ENCODE measurements around the gene PLAAT5. TPM values are rescaled to one million over a fixed set of nuclear protein-coding genes. Genes with fewer than 3 reads are reported as not detected.
"Not testable (repeated sequence)": the region's sequence is repeated elsewhere in the genome, so short reads cannot be mapped to it uniquely, and the experiment has no call there.

PLAAT5 gene
- total RNA-seq, 1 donor from 2014 or later: 0.10 TPM

DNA sequence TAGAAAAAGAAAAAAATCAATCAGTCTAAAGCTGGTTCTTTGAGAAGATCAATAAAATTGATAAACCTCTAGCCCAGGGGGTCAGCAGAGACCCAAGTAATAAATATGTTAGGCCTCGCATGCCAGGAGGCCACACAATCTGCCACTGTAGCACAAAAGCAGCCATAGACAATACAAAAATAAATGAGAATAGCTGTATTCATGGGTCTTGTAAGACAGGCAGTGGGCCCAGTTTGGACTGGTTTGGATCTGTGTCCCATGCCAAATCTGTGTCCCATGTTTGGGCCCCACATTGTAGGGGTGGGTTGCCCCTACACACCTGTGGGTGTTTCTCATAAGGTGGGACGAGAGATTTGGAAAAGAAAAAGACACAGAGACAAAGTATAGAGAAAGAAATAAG lies 39.1 kb upstream of the PLAAT5 start:
- Mint-ChIP-seq H3K27ac (ENCODE audit: unreplicated experiment) (no peak overlapping the region), H3K27me3 (ENCODE audit: low read depth) (peaks cover 42% of the 10 kb centered on the region), H3K4me1 (ENCODE audit: low read depth) (peaks cover 3% of the 10 kb centered on the region), H3K4me3 (ENCODE audit: unreplicated experiment) (no peak overlapping the region), H3K36me3 (ENCODE audit: low read depth) (no peaks in the 10 kb centered on the region), H3K9me3 (ENCODE audit: low read depth) (peaks cover 2% of the 10 kb centered on the region)
- TF ChIP-seq, protein P1, sequence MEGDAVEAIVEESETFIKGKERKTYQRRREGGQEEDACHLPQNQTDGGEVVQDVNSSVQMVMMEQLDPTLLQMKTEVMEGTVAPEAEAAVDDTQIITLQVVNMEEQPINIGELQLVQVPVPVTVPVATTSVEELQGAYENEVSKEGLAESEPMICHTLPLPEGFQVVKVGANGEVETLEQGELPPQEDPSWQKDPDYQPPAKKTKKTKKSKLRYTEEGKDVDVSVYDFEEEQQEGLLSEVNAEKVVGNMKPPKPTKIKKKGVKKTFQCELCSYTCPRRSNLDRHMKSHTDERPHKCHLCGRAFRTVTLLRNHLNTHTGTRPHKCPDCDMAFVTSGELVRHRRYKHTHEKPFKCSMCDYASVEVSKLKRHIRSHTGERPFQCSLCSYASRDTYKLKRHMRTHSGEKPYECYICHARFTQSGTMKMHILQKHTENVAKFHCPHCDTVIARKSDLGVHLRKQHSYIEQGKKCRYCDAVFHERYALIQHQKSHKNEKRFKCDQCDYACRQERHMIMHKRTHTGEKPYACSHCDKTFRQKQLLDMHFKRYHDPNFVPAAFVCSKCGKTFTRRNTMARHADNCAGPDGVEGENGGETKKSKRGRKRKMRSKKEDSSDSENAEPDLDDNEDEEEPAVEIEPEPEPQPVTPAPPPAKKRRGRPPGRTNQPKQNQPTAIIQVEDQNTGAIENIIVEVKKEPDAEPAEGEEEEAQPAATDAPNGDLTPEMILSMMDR (IDR thresholded peaks at IDR 0.05): no peak
- no peak for DNase-seq (ENCODE audit: low spot score)

DNA sequence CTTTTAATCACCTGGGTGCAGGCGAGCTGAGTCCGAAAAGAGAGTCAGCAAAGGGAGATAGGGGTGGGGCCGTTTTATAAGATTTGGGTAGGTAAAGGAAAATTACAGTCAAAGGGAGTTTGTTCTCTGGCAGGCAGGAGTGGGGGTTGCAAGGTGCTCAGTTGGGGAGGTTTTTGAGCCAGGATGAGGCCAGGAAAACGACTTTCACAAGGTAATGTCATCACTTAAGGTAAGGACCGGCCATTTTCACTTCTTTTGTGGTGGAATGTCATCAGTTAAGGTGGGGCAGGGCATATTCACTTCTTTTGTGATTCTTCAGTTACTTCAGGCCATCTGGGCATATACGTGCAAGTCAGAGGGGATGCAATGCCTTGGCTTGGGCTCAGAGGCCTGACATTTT lies 38.4 kb upstream of the PLAAT5 start:
- H3K9me3 Mint-ChIP-seq (ENCODE audit: low read depth); H3K36me3 Mint-ChIP-seq (ENCODE audit: low read depth); H3K4me1 Mint-ChIP-seq (ENCODE audit: low read depth); DNase-seq (ENCODE audit: low spot score); H3K4me3 Mint-ChIP-seq (ENCODE audit: unreplicated experiment); H3K27ac Mint-ChIP-seq (ENCODE audit: unreplicated experiment): not testable (repeated sequence)
- H3K27me3 Mint-ChIP-seq (ENCODE audit: low read depth): peaks cover 43% of the 10 kb centered on the region

DNA sequence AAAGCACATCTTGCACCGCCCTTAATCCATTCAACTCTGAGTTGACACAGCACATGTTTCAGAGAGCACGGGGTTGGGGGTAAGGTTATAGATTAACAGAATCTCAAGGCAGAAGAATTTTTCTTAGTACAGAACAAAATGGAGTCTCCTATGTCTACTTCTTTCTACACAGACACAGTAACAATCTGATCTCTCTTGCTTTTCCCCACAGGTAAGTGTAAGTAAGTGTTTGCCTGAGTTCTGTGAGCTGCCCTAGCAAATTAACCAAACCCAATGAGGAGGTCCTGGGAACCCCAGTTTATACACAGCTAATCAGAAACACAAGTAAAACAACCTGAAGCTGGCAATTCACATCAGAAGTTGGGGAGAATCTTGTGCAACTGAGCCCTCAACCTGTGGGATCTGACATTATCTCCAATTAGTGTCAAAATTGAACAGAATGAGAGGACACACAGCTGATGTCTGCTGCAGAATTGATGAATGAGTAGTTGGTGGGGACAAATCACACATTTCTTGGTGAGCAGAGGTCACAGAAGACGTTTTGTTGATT lies 37.8 kb upstream of the PLAAT5 start:
- not testable (repeated sequence) for H3K27ac Mint-ChIP-seq (ENCODE audit: unreplicated experiment); H3K4me3 Mint-ChIP-seq (ENCODE audit: unreplicated experiment); H3K4me1 Mint-ChIP-seq (ENCODE audit: low read depth); H3K9me3 Mint-ChIP-seq (ENCODE audit: low read depth); H3K36me3 Mint-ChIP-seq (ENCODE audit: low read depth); DNase-seq (ENCODE audit: low spot score)
- H3K27me3 Mint-ChIP-seq (ENCODE audit: low read depth): peaks cover 43% of the 10 kb centered on the region

DNA sequence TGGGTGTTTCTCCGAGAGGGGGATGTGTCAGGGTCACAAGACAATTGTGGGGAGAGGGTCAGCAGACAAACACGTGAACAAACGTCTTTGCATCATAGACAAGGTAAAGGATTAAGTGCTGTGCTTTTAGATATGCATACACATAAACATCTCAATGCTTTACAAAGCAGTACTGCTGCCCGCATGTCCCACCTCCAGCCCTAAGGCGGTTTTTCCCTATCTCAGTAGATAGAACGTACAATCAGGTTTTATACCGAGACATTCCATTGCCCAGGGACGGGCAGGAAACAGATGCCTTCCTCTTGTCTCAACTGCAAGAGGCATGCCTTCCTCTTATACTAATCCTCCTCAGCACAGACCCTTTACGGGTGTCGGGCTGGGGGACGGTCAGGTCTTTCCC lies 37.2 kb upstream of the PLAAT5 start:
- H3K9me3 Mint-ChIP-seq (ENCODE audit: low read depth); H3K27ac Mint-ChIP-seq (ENCODE audit: unreplicated experiment); H3K4me1 Mint-ChIP-seq (ENCODE audit: low read depth); DNase-seq (ENCODE audit: low spot score); H3K4me3 Mint-ChIP-seq (ENCODE audit: unreplicated experiment); H3K36me3 Mint-ChIP-seq (ENCODE audit: low read depth): not testable (repeated sequence)
- peaks cover 42% of the 10 kb centered on the region for H3K27me3 Mint-ChIP-seq (ENCODE audit: low read depth)

DNA sequence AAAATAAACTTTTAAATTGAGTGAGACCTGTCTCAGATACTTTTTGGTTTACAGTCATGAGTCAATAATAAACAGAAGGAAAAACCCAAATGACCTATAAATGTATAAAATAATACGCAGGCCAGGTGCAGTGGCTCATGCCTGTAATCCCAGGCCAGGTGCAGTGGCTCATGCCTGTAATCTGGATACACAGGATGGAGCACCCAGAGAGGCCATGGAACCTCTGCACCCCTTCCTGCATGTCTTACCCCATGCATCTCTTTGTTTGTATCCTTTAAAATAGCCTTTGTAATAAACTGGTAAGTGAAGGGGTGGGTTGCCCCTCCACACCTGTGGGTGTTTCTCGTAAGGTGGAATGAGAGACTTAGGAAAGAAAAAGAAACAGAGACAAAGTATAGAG lies 36.7 kb upstream of the PLAAT5 start:
- Mint-ChIP-seq H3K4me1 (ENCODE audit: low read depth) (peaks cover 3% of the 10 kb centered on the region), H3K9me3 (ENCODE audit: low read depth) (peaks cover 4% of the 10 kb centered on the region), H3K27me3 (ENCODE audit: low read depth) (peaks cover 41% of the 10 kb centered on the region), H3K36me3 (ENCODE audit: low read depth) (peaks cover 2% of the 10 kb centered on the region), H3K4me3 (ENCODE audit: unreplicated experiment) (no peak overlapping the region), H3K27ac (ENCODE audit: unreplicated experiment) (no peak overlapping the region)
- DNase-seq (ENCODE audit: low spot score): no peak
- TF ChIP-seq, protein P1 (IDR thresholded peaks at IDR 0.05): no peak

DNA sequence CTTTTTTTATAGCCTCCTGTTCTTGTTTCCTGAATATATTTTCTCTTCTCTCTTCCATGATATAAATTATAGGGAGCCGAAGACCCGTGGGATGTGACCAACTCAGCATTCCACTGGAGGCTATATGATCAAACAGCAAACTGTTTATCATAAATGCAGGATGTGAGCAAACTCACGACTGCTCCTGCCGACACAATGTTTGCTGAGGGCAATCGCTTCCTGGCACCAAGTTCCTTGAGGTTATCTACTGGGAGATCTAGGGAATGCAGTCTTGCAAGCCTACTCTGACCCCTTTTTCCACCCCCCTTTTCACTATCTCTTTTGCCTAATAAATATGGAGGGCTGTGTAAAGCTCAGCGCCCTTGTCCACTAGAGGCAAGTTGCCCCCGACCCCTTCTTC lies 32.2 kb upstream of the PLAAT5 start:
- Mint-ChIP-seq H3K9me3 (ENCODE audit: low read depth) (peaks cover 4% of the 10 kb centered on the region), H3K4me1 (ENCODE audit: low read depth) (peaks cover 6% of the 10 kb centered on the region), H3K27me3 (ENCODE audit: low read depth) (peaks cover 27% of the 10 kb centered on the region), H3K27ac (ENCODE audit: unreplicated experiment) (no peak overlapping the region), H3K36me3 (ENCODE audit: low read depth) (peaks cover 2% of the 10 kb centered on the region), H3K4me3 (ENCODE audit: unreplicated experiment) (no peak overlapping the region)
- TF ChIP-seq, protein P1 (IDR thresholded peaks at IDR 0.05): no peak
- DNase-seq (ENCODE audit: low spot score): no peak

DNA sequence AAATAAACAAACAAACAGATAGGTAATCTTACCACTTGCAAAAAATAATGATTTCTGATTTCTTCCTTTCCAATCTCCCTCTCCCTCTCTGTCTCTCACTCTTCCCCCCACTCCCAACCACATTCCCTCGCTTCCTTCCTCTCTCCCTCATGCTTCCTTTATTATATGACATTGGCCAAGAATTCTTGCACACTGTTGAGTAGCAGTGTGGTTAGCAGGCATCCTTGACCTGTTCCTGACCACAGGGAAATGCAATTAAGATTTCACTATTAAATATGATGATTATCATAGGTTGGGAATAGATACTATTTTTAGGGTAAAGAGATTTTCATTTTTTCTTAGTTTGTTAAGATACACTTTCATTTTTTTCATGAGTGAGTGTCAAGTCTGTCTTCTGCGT lies 30.9 kb upstream of the PLAAT5 start:
- DNase-seq (ENCODE audit: low spot score): no peak
- Mint-ChIP-seq H3K4me1 (ENCODE audit: low read depth) (peaks cover 6% of the 10 kb centered on the region), H3K27me3 (ENCODE audit: low read depth) (peaks cover 25% of the 10 kb centered on the region), H3K27ac (ENCODE audit: unreplicated experiment) (no peak overlapping the region), H3K36me3 (ENCODE audit: low read depth) (peaks cover 2% of the 10 kb centered on the region), H3K9me3 (ENCODE audit: low read depth) (peaks cover 4% of the 10 kb centered on the region), H3K4me3 (ENCODE audit: unreplicated experiment) (no peak overlapping the region)
- TF ChIP-seq, protein P1 (IDR thresholded peaks at IDR 0.05): no peak
